BLaER1 treated with 17β-estradiol and CSF1 and Interleukin-3, amounts not matched to agents 10 nM and 100 nM (cell line): ENCODE measurements around the gene PAFAH1B1.
A peak's percentile ranks its signal among the peaks of the same experiment; 100 is the strongest.

Experiments
- H3K27ac ChIP-seq, 11 experiments: shearing (Covaris generic); formaldehyde crosslinking; 2 replicates each; pipeline ENCODE4 v1.8.1; 2022
- H3K27me3 ChIP-seq, 11 experiments: shearing (Covaris generic); formaldehyde crosslinking; 2 replicates each; pipeline ENCODE4 v1.8.1; 2022
- H3K36me3 ChIP-seq, 11 experiments: shearing (Covaris generic); formaldehyde crosslinking; 2 replicates each; pipeline ENCODE4 v1.8.1; 2022
- H3K4me1 ChIP-seq, 10 experiments: shearing (Covaris generic); formaldehyde crosslinking; 2 replicates each; pipeline ENCODE4 v1.8.1; 2022
- H3K4me2 ChIP-seq, 11 experiments: shearing (Covaris generic); formaldehyde crosslinking; 2 replicates each; pipeline ENCODE4 v1.8.1; 2022
- H3K4me3 ChIP-seq, 10 experiments: shearing (Covaris generic); formaldehyde crosslinking; 2 replicates each; pipeline ENCODE4 v1.8.1; 2022
- H3K9ac ChIP-seq, 11 experiments: shearing (Covaris generic); formaldehyde crosslinking; 2 replicates each; pipeline ENCODE4 v1.8.1; 2022
- H3K9me3 ChIP-seq, 11 experiments: shearing (Covaris generic); formaldehyde crosslinking; replicated peaks in 1 of 11; 2 replicates each; pipeline ENCODE4 v1.8.1; 2022
- H4K20me1 ChIP-seq, 11 experiments: shearing (Covaris generic); formaldehyde crosslinking; 2 replicates each; pipeline ENCODE4 v1.8.1; 2022
- Cebpa-rat ChIP-seq, 11 experiments: shearing (Covaris generic); IDR thresholded peaks; 2 replicates each; pipeline ENCODE4 v1.8.1; 2022

The PAFAH1B1 gene

DNA sequence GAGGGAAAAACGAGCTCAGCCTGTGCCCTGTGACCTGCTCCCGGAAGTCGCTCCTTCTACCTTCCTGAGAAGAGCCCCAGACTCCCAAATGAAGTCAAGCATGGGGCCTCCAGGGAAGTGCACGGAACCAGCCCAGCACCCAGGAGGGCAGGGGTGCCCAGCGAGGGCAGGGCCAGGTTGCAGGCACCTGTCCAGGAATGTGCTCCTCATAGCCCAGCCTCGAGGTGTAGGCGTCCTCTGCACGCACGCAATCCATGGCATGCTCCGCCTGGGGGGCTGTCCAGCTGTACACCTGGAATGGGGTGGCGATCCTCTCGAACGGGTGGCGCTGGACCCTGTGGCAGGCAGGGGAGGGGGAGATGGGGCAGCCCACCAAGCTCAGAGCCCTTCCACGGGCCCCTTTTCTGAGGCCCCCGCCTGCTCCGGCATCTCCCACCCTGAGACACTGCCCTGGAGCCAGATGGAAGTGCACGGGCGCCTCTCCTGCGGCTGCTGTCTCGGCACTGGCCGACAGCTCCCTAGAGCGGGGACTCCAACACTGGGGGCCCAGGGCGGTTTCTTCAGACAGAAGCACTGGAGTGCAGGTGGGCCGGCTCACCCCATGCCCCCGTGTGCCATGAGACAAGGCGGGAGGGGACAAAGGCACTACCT lies 107.2 kb downstream of the PAFAH1B1 start:
- Histone ChIP-seq H3K9me3 (no peaks in the 10 kb centered on the region), H3K4me3 (no peak overlapping the region), H3K4me1 (peaks cover 0 to 12% (median 4%) of the 10 kb centered on the region in 10 experiments; a peak in 13 of 20 replicates), H3K4me2 (no peak overlapping the region), H3K27me3 (no peaks in the 10 kb centered on the region), H3K27ac (no peak overlapping the region), H3K9ac (no peak overlapping the region), H4K20me1 (peaks cover 23 to 100% (median 98%) of the 10 kb centered on the region in 11 experiments; a peak in 21 of 22 replicates), H3K36me3 (peaks cover 92 to 100% (median 97%) of the 10 kb centered on the region in 11 experiments)
- TF ChIP-seq Cebpa-rat (IDR thresholded peaks at IDR 0.05): no peak

DNA sequence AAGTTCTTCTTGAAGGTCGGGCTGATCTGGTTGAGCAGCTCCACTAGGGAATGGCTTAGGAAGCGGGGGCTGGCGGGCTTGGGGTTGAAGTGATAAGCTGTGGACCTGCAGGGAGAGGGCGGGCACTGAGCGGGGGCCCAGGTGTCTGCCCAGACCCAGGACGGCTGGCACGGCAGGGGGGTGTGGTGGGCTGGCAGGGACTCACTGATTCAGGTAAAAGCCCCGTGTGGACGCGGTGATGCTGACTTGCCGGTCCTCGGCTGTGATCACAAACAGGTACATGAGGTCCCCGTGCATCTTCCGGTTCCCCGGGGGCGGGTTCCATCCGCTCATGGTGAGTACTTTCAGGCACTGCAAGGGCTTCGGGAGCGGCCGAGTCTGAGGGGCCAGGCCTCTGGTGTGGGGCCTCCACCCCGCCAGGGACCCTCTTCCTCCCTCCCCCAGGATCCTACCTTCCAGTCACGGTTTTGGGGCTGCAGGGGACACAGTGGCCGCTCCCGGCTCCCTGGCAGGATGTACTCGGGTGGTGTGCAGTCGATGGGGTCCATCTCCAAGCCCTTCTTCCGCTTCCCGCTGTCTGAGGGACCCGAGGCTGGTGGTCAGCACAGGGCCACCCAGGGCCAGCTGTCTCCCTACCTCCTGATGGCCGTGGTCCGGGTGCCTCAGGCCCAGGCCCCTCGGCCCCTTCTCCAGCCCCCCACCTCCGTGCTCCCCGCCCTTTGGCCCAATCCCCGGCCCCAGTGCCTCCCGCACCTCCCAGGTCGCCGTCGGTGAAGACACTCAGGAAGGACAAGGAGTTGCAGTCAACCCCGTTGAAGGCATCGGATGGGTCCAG lies 107.9 kb downstream of the PAFAH1B1 start:
- Histone ChIP-seq H3K27ac (no peak overlapping the region), H4K20me1 (peaks cover 31 to 100% (median 98%) of the 10 kb centered on the region in 11 experiments; a peak in 21 of 22 replicates), H3K27me3 (no peaks in the 10 kb centered on the region), H3K4me1 (peaks cover 0 to 19% (median 12%) of the 10 kb centered on the region in 10 experiments; a peak in 14 of 20 replicates), H3K9me3 (no peaks in the 10 kb centered on the region), H3K4me3 (no peak overlapping the region), H3K9ac (no peak overlapping the region), H3K4me2 (no peak overlapping the region), H3K36me3 (peaks cover 84 to 100% (median 97%) of the 10 kb centered on the region in 11 experiments)
- no peak for TF ChIP-seq Cebpa-rat (IDR thresholded peaks at IDR 0.05)

DNA sequence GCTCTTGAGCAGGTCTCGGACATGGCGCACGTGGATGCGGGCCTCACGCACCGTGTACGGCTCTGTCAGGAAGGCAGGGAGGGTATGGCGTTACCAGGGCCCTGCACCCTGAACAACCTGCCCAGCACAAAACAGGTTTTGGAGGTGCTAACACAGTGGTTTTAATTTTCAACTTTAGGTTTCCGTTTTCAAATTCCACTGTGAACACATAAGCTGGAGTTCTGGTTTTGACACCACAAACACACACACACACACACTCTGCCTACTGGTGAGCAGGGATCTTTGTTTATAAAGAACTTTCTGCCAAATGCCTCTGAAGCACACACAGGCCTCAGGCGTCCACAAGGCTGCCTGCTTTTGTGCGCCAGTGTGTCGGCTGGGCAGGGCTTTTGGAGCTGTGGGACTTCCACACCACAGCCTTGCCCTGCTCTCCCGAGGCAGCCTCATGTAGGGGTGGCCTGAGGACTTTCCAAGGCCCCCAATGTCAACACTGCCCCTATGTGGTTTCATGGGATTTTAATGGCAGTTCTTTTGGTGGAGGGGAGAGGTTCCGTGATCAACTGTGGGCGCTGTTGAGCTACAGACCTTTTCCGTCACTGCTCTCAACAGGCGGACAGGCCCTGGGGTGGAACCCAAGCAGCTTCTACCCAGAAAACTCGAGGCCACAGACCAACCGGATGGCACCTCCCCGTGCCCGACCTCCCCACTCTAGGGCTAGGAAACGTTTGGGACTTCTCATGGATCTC lies 108.7 kb downstream of the PAFAH1B1 start:
- Histone ChIP-seq H3K4me2 (no peak overlapping the region), H3K36me3 (peaks cover 77 to 100% (median 96%) of the 10 kb centered on the region in 11 experiments), H3K27ac (no peak overlapping the region), H3K9ac (no peak overlapping the region), H3K4me3 (no peak overlapping the region), H3K4me1 (peaks cover under 1 to 27% (median 17%) of the 10 kb centered on the region in 10 experiments; a peak in 18 of 20 replicates), H3K9me3 (no peaks in the 10 kb centered on the region), H4K20me1 (peaks cover 38 to 100% (median 98%) of the 10 kb centered on the region in 11 experiments; a peak in 21 of 22 replicates), H3K27me3 (no peaks in the 10 kb centered on the region)
- no peak for TF ChIP-seq Cebpa-rat (IDR thresholded peaks at IDR 0.05)

DNA sequence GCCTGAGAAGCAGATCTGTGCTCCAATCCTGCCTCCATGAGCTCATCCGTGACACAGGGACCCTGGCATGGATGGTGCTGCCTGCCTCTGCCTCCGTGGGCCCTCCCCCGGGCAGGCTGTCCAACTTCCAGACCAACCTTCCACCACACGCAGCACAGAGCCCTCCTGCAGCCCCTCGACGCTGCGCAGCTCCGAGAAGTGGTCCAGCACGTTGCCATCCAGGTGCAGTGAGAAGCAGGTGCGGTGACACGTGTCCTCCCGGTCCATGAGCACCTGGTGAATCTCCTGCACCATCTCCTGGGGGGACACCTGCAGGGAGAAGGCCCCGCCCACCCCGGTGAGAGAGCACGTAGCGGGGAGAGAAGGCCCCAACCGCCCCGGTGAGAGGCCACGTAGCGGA lies 109.7 kb downstream of the PAFAH1B1 start:
- Histone ChIP-seq H4K20me1 (peaks cover 48 to 100% (median 98%) of the 10 kb centered on the region in 11 experiments; a peak in 21 of 22 replicates), H3K4me2 (no peak overlapping the region)
- TF ChIP-seq Cebpa-rat (IDR thresholded peaks at IDR 0.05): no peak

DNA sequence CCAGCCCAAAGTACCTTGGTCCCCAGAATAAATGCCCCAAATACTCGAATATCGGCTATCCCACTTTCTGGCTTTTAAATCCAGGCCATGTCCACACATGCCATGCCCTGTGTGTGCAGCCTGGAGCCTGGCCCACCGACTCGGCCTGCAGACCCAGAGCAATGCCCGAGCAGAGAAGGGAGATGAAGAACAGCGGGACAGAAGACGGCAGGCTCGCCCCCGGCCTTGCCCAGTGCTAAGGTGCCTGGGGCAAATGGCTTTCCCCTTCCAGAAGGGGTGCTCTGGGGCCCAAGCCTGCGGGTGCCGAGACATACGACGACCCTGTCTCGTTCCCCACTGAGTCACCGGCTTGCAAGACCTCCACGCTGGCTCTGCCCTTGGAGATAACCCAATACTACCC lies 110.2 kb downstream of the PAFAH1B1 start:
- H3K4me3 ChIP-seq: no peak overlapping the region
- no peak overlapping the region for H3K4me2 ChIP-seq
- peaks cover 15 to 42% (median 32%) of the 10 kb centered on the region in 10 experiments for H3K4me1 ChIP-seq
- H3K36me3 ChIP-seq: peaks cover 62 to 98% (median 91%) of the 10 kb centered on the region in 11 experiments
- no peaks in the 10 kb centered on the region for H3K27me3 ChIP-seq
- H3K27ac ChIP-seq: no peak overlapping the region
- no peak overlapping the region for H3K9ac ChIP-seq
- no peaks in the 10 kb centered on the region for H3K9me3 ChIP-seq
- peaks cover 52 to 100% (median 98%) of the 10 kb centered on the region in 11 experiments; a peak in 21 of 22 replicates for H4K20me1 ChIP-seq
- no peak for TF ChIP-seq Cebpa-rat (IDR thresholded peaks at IDR 0.05)

More for the DNA sequence above, 109.7 kb downstream of the PAFAH1B1 start:
- H3K9ac ChIP-seq: no peak overlapping the region
- H3K4me3 ChIP-seq: no peak overlapping the region
- H3K27me3 ChIP-seq: no peaks in the 10 kb centered on the region
- no peak overlapping the region for H3K27ac ChIP-seq
- H3K4me1 ChIP-seq: peaks cover 10 to 37% (median 28%) of the 10 kb centered on the region in 10 experiments
- H3K9me3 ChIP-seq: no peaks in the 10 kb centered on the region
- H3K36me3 ChIP-seq: peaks cover 67 to 100% (median 95%) of the 10 kb centered on the region in 11 experiments

- H3K9me3 ChIP-seq: no peaks in the 10 kb centered on the region
- no peaks in the 10 kb centered on the region for H3K27me3 ChIP-seq
- H3K36me3 ChIP-seq: peaks cover 56 to 92% (median 84%) of the 10 kb centered on the region in 11 experiments
- H3K4me2 ChIP-seq: no peak overlapping the region
- H3K9ac ChIP-seq: no peak overlapping the region
- peaks cover 53 to 100% (median 98%) of the 10 kb centered on the region in 11 experiments; a peak in 21 of 22 replicates for H4K20me1 ChIP-seq
- H3K4me1 ChIP-seq: peaks cover 21 to 48% (median 38%) of the 10 kb centered on the region in 10 experiments
- no peak overlapping the region for H3K4me3 ChIP-seq
- H3K27ac ChIP-seq: no peak overlapping the region
- TF ChIP-seq Cebpa-rat (IDR thresholded peaks at IDR 0.05): no peak
Measured at GRCh38 chr17:2704031-2704889, 110.8 kb downstream of the PAFAH1B1 start.

DNA sequence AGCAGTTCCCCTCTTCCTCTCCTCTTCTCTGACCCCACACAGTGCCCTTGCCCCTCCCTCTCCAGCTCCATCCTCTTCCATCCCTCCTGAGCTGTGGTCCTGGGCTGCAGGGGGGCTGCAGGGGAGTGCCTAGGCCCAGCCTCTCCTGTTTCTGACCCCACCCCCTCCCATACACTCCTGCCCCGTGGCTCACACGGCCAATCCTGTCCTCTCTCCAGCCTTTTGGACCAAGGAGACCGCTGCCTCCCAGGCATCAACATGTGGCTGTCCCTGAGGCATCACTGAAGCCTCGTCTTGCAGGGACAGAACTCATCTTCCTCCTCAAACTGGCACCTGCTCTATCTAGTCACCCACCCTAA lies 111.4 kb downstream of the PAFAH1B1 start:
- Histone ChIP-seq H3K27me3 (no peaks in the 10 kb centered on the region), H3K27ac (no peak overlapping the region), H3K4me2 (peak overlapping the region in 1 of 11 experiments; percentile 88; a peak in 2 of 22 replicates), H4K20me1 (peaks cover 53 to 100% (median 100%) of the 10 kb centered on the region in 11 experiments; a peak in 21 of 22 replicates), H3K36me3 (peaks cover 50 to 86% (median 78%) of the 10 kb centered on the region in 11 experiments), H3K4me1 (peaks cover 27 to 54% (median 44%) of the 10 kb centered on the region in 10 experiments), H3K4me3 (no peak overlapping the region), H3K9ac (peak overlapping the region in 1 of 11 experiments; percentile 23; a peak in 1 of 22 replicates), H3K9me3 (no peaks in the 10 kb centered on the region)
- no peak for TF ChIP-seq Cebpa-rat (IDR thresholded peaks at IDR 0.05)

GRCh38 chr17:2705263-2705662 lies 111.8 kb downstream of the PAFAH1B1 start:
- no peak for TF ChIP-seq Cebpa-rat (IDR thresholded peaks at IDR 0.05)
- Histone ChIP-seq H3K27ac (no peak overlapping the region), H3K4me2 (peak overlapping the region in 6 of 11 experiments; percentile 0 to 88 (median 24); a peak in 6 of 22 replicates), H3K36me3 (peaks cover 46 to 82% (median 74%) of the 10 kb centered on the region in 11 experiments), H3K27me3 (no peaks in the 10 kb centered on the region), H3K4me3 (no peak overlapping the region), H3K4me1 (peaks cover 31 to 58% (median 48%) of the 10 kb centered on the region in 10 experiments), H3K9ac (peak overlapping the region in 8 of 11 experiments; percentile 23 to 96 (median 34); a peak in 9 of 22 replicates), H3K9me3 (no peaks in the 10 kb centered on the region), H4K20me1 (peaks cover 53 to 100% (median 100%) of the 10 kb centered on the region in 11 experiments; a peak in 21 of 22 replicates)
